DMS53 (cell line): ENCODE data around the gene BICC1.

Experiments
- DNase-seq: peaks from one replicate; lab custom pipeline; 2025; lab: John Stamatoyannopoulos, UW

BICC1 gene

GRCh38 chr10:58512491-58513187 lies at the start of gene BICC1:
Gene BICC1 (plus strand): TSS chr10:58512872. CDS start chr10:58513144, 272 bp downstream.
- DNase-seq, result peak; percentile 70

- no peak for DNase-seq
Observed at GRCh38 chr10:58464956-58465355, 47.7 kb upstream of the BICC1 start.

- DNase-seq, result no peak
Observed at GRCh38 chr10:58465629-58466028, 47.0 kb upstream of the BICC1 start.

GRCh38 chr10:58467931-58468635 lies 44.6 kb upstream of the BICC1 start:
- no peak for DNase-seq

- DNase-seq, result no peak
Observed at GRCh38 chr10:58473976-58474375, 38.7 kb upstream of the BICC1 start.

GRCh38 chr10:58475322-58476277 lies 37.1 kb upstream of the BICC1 start:
- no peak for DNase-seq

- no peak for DNase-seq
Observed at GRCh38 chr10:58477122-58477521, 35.5 kb upstream of the BICC1 start.

- no peak for DNase-seq
Observed at GRCh38 chr10:58477902-58478301, 34.8 kb upstream of the BICC1 start.

GRCh38 chr10:58479045-58479444 lies 33.6 kb upstream of the BICC1 start:
- DNase-seq, result peak; percentile 12

GRCh38 chr10:58480321-58480720 lies 32.4 kb upstream of the BICC1 start:
- no peak for DNase-seq

GRCh38 chr10:58481569-58482109 lies 31.0 kb upstream of the BICC1 start:
- DNase-seq, result no peak

GRCh38 chr10:58486821-58487220 lies 25.9 kb upstream of the BICC1 start:
- no peak for DNase-seq

- no peak for DNase-seq
Observed at GRCh38 chr10:58488921-58489320, 23.8 kb upstream of the BICC1 start.

GRCh38 chr10:58502956-58503355 lies 9.7 kb upstream of the BICC1 start:
- DNase-seq, result no peak

- no peak for DNase-seq
Observed at GRCh38 chr10:58508316-58508715, 4.4 kb upstream of the BICC1 start.

GRCh38 chr10:58511765-58512490 lies 744 bp upstream of the BICC1 start:
- peak; percentile 38 for DNase-seq

- DNase-seq, result peak; percentile 70
Observed at GRCh38 chr10:58513188-58514110, 777 bp downstream of the BICC1 start.

- DNase-seq, result no peak
Observed at GRCh38 chr10:58514111-58514770, 1.6 kb downstream of the BICC1 start.

GRCh38 chr10:58515291-58515941 lies 2.7 kb downstream of the BICC1 start:
- DNase-seq, result peak; percentile 8
